ENCODE results near the gene PHLPP1.
A peak's percentile ranks its signal among the peaks of the same experiment; 100 is the strongest.

PHLPP1 gene

DNA sequence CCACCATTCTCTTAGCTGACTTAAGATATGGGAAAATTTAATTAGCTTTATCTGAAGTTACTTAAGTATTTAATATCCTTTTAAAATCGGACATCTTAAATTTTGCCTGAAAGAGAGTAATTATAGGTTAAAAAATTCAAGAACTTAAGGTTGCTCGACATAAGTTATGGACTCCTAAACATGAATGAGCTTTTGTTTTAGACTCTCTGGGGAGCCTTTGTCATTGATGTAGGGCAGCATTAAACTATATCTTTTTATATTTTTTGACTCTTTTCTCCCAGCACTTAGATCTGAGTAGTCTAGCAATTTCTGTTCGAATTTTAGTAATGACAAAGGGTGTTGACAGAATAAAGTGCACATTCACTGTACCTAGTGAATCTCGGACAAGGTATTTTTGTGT lies 4.7 kb downstream of the PHLPP1 start:
- no CpG with 5 or more reads among the region's 4 CpGs for WGBS, 2 donors (ENCODE audit: extremely low coverage in 2 of 2, insufficient read length in 2 of 2, insufficient replicate concordance in 1 of 2)
- H3K36me3 ChIP-seq (replicated peaks in 1 of 2; ENCODE audit: control insufficient read depth in 2 of 2, insufficient read depth in 2 of 2, low read length in 2 of 2), result peaks cover 0 to 3% of the 10 kb centered on the region in 2 donors
- H3K27ac ChIP-seq (replicated peaks; ENCODE audit: low read length), result no peak overlapping the region
- H3K4me1 ChIP-seq (ENCODE audit: control insufficient read depth in 2 of 2, insufficient read depth in 1 of 2, low read depth in 1 of 2, low read length in 2 of 2), result peaks cover 6 to 37% of the 10 kb centered on the region in 2 donors
- H3K9ac ChIP-seq (ENCODE audit: low read depth, low read length, poor library complexity), result no peak overlapping the region
- no peak overlapping the region for H2BK120ac ChIP-seq (ENCODE audit: low read depth, low read length)
- H4K8ac ChIP-seq (ENCODE audit: low read depth, low read length), result no peak overlapping the region
- no peak overlapping the region for H3K4me2 ChIP-seq (ENCODE audit: insufficient read depth, low read length, poor library complexity, severe bottlenecking)
- no peak overlapping the region for H3K18ac ChIP-seq (ENCODE audit: low read length)
- peak overlapping the region in 1 of 2 donors; percentile 94 for H3K4me3 ChIP-seq (ENCODE audit: low read length in 2 of 2)
- H3K23ac ChIP-seq (ENCODE audit: low read depth, low read length, poor library complexity), result no peak overlapping the region
- no peaks in the 10 kb centered on the region for H3K9me3 ChIP-seq (replicated peaks in 1 of 2; ENCODE audit: control insufficient read depth in 2 of 2, insufficient read depth in 1 of 2, low read depth in 1 of 2, low read length in 2 of 2)
- H3K4ac ChIP-seq (ENCODE audit: low read length), result no peak overlapping the region
- H2AK5ac ChIP-seq (ENCODE audit: low read depth, low read length), result no peak overlapping the region
- no peak overlapping the region for H2BK5ac ChIP-seq (ENCODE audit: low read length)
- H2BK12ac ChIP-seq (ENCODE audit: low read length), result no peak overlapping the region
- no peaks in the 10 kb centered on the region for H3K27me3 ChIP-seq (ENCODE audit: control insufficient read depth in 3 of 3, insufficient read depth in 3 of 3, low read depth in 1 of 3, low read length in 3 of 3)
- DNase-seq (ENCODE audit: low spot score), result no peak
- H2BK15ac ChIP-seq (ENCODE audit: low read length), result no peak overlapping the region
- no peak overlapping the region for H4K91ac ChIP-seq (ENCODE audit: low read depth, low read length, poor library complexity)
- H3K14ac ChIP-seq (ENCODE audit: low read length), result no peak overlapping the region
- no peak overlapping the region for H2AFZ ChIP-seq (ENCODE audit: low read length)
- peaks cover 5% of the 10 kb centered on the region for H3K79me1 ChIP-seq (ENCODE audit: low read depth, low read length)

DNA sequence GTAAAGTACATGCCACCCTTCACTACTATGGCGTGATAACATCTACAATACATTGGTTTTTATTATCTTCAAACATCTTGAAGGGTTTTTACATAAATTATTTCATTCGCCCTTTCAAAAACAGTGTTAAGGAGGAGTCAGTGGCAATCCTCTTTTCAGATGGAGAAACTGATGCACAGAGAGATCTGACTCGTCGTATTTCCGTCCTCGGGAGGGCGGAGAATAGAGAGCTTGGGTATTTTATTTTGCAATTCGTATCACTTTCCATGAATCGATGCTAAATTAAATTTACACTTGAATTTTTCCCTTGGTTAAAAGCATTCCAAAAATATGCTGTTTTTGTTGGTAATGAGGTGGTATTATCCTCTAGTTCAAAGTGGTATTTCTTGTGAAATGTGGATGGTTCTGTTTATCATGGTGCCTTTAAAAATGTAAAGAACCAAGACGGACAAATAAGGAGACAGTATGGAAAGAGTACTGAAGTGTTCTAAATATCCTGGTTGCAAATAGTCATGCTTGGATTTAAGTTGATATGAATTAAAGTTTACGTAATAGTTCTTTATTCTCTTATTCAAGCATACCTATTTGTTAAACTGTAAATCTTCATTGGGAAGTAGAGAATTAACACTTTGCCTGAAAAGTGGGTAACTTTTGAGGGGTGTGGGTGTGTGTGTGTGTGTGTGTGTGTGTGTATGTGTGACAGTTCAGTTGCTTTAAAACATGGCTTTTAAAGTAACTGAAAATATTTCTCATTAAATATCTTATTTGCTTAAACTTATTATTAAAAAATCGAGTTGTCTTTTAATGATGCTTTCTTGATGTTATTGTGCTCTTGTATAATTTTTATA lies 5.6 kb downstream of the PHLPP1 start:
- H3K9me3 ChIP-seq (replicated peaks in 1 of 2; ENCODE audit: control insufficient read depth in 2 of 2, insufficient read depth in 1 of 2, low read depth in 1 of 2, low read length in 2 of 2), result no peaks in the 10 kb centered on the region
- no peak overlapping the region for H3K27ac ChIP-seq (replicated peaks; ENCODE audit: low read length)
- no peak overlapping the region for H3K14ac ChIP-seq (ENCODE audit: low read length)
- peaks cover 6 to 37% of the 10 kb centered on the region in 2 donors for H3K4me1 ChIP-seq (ENCODE audit: control insufficient read depth in 2 of 2, insufficient read depth in 1 of 2, low read depth in 1 of 2, low read length in 2 of 2)
- H2BK12ac ChIP-seq (ENCODE audit: low read length), result no peak overlapping the region
- H3K18ac ChIP-seq (ENCODE audit: low read length), result no peak overlapping the region
- no peak overlapping the region for H3K4me3 ChIP-seq (ENCODE audit: low read length in 2 of 2)
- no peak overlapping the region for H3K9ac ChIP-seq (ENCODE audit: low read depth, low read length, poor library complexity)
- no peak overlapping the region for H2AK5ac ChIP-seq (ENCODE audit: low read depth, low read length)
- H4K8ac ChIP-seq (ENCODE audit: low read depth, low read length), result no peak overlapping the region
- H2BK5ac ChIP-seq (ENCODE audit: low read length), result no peak overlapping the region
- H2AFZ ChIP-seq (ENCODE audit: low read length), result no peak overlapping the region
- H3K79me1 ChIP-seq (ENCODE audit: low read depth, low read length), result peaks cover 4% of the 10 kb centered on the region
- no peak for DNase-seq (ENCODE audit: low spot score)
- H3K27me3 ChIP-seq (ENCODE audit: control insufficient read depth in 3 of 3, insufficient read depth in 3 of 3, low read depth in 1 of 3, low read length in 3 of 3), result no peaks in the 10 kb centered on the region
- H2BK120ac ChIP-seq (ENCODE audit: low read depth, low read length), result no peak overlapping the region
- peaks cover 0 to 3% of the 10 kb centered on the region in 2 donors for H3K36me3 ChIP-seq (replicated peaks in 1 of 2; ENCODE audit: control insufficient read depth in 2 of 2, insufficient read depth in 2 of 2, low read length in 2 of 2)
- no peak overlapping the region for H3K4me2 ChIP-seq (ENCODE audit: insufficient read depth, low read length, poor library complexity, severe bottlenecking)
- no CpG with 5 or more reads among the region's 12 CpGs for WGBS, 2 donors (ENCODE audit: extremely low coverage in 2 of 2, insufficient read length in 2 of 2, insufficient replicate concordance in 1 of 2)
- H4K91ac ChIP-seq (ENCODE audit: low read depth, low read length, poor library complexity), result no peak overlapping the region
- no peak overlapping the region for H3K23ac ChIP-seq (ENCODE audit: low read depth, low read length, poor library complexity)
- H2BK15ac ChIP-seq (ENCODE audit: low read length), result no peak overlapping the region
- no peak overlapping the region for H3K4ac ChIP-seq (ENCODE audit: low read length)

DNA sequence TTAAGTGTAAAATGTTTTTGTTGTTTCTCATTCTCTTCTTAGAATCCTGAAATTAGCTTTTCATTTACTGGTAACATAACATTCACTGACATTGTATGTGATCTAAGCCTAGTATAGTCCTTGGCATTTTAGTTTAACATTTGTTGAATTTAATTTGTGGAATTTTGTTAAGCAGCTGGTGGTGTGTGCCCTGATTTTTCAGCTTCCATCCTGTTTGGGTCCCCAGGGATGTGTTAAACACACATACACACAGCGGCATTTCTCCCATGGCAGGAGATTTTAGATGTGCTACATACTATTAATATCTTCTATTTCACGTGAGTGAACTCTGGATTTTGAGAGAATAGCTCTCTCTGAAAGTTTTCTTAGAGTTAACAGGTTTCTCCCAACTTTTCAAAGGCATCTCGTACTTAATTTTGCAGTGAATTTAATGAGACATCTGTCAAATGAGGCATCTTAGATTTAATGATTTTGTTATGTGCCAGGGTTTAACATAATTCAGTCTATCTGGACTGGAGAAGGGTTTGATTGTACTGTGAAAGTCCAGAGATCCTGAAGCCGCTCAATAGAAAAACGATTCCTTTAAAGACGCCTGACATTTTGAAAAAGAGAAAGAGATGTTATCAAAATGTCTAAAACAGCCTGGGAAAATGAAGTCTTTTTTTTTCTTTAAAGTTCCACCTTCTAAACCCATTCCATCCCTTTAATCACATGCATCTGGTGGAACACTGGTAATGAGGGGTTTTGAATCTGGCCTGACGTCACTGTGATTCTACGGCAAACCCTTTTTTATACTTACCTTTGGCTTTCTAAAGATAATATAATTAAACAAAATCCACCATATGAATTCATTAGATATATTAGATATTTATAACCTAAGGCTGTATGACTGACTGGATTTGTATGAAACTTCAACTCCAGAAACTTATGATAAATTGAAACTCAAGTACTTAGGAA lies 6.8 kb downstream of the PHLPP1 start:
- Histone ChIP-seq H3K27me3 (ENCODE audit: control insufficient read depth in 3 of 3, insufficient read depth in 3 of 3, low read depth in 1 of 3, low read length in 3 of 3) (no peaks in the 10 kb centered on the region), H3K9me3 (replicated peaks in 1 of 2; ENCODE audit: control insufficient read depth in 2 of 2, insufficient read depth in 1 of 2, low read depth in 1 of 2, low read length in 2 of 2) (no peaks in the 10 kb centered on the region), H3K18ac (ENCODE audit: low read length) (no peak overlapping the region), H3K9ac (ENCODE audit: low read depth, low read length, poor library complexity) (no peak overlapping the region), H2BK15ac (ENCODE audit: low read length) (no peak overlapping the region), H3K4me1 (ENCODE audit: control insufficient read depth in 2 of 2, insufficient read depth in 1 of 2, low read depth in 1 of 2, low read length in 2 of 2) (peaks cover 6 to 37% of the 10 kb centered on the region in 2 donors), H3K36me3 (replicated peaks in 1 of 2; ENCODE audit: control insufficient read depth in 2 of 2, insufficient read depth in 2 of 2, low read length in 2 of 2) (peaks cover 0 to 2% of the 10 kb centered on the region in 2 donors), H2AK5ac (ENCODE audit: low read depth, low read length) (no peak overlapping the region), H2AFZ (ENCODE audit: low read length) (no peak overlapping the region), H4K8ac (ENCODE audit: low read depth, low read length) (no peak overlapping the region), H3K79me1 (ENCODE audit: low read depth, low read length) (peaks cover 1% of the 10 kb centered on the region), H3K14ac (ENCODE audit: low read length) (no peak overlapping the region), H3K23ac (ENCODE audit: low read depth, low read length, poor library complexity) (no peak overlapping the region), H2BK12ac (ENCODE audit: low read length) (no peak overlapping the region), H3K4ac (ENCODE audit: low read length) (no peak overlapping the region), H2BK5ac (ENCODE audit: low read length) (no peak overlapping the region), H2BK120ac (ENCODE audit: low read depth, low read length) (no peak overlapping the region), H3K4me2 (ENCODE audit: insufficient read depth, low read length, poor library complexity, severe bottlenecking) (peak overlapping the region; percentile 11), H3K4me3 (ENCODE audit: low read length in 2 of 2) (no peak overlapping the region), H3K27ac (replicated peaks; ENCODE audit: low read length) (no peak overlapping the region), H4K91ac (ENCODE audit: low read depth, low read length, poor library complexity) (no peak overlapping the region)
- no peak for DNase-seq (ENCODE audit: low spot score)
- WGBS, 2 donors (ENCODE audit: extremely low coverage in 2 of 2, insufficient read length in 2 of 2, insufficient replicate concordance in 1 of 2), result no CpG with 5 or more reads among the region's 8 CpGs

Data from neuronal stem cell (in vitro differentiated cells).